Naive B cell (primary cell): ENCODE results near the gene SH3BP1. TPM values are rescaled to one million over a fixed set of nuclear protein-coding genes. Genes with fewer than 3 reads are reported as not detected.
"Not testable (repeated sequence)": the region's sequence is repeated elsewhere in the genome, so short reads cannot be mapped to it uniquely, and the experiment has no call there.

Source experiments
- ATAC-seq, 2 donors: fragments of 150-1000 bp; cut with Tn5 transposase; 2 replicates each; pipeline ENCODE4 v1.10.0; 2021; ENCODE audit warnings: low read depth in 2 of 2, mild to moderate bottlenecking in 2 of 2, moderate library complexity in 2 of 2
- DNase-seq: peaks from one replicate; pipeline ENCODE4 v3.0.0; 2022
- H3K27ac Mint-ChIP-seq, 6 donors: one replicate each; pipeline ENCODE4 v1.8.0; 2020 to 2022; ENCODE audit warnings: mild to moderate bottlenecking in 6 of 6, mixed read lengths in 6 of 6, moderate library complexity in 5 of 6, inconsistent platforms in 2 of 6
- H3K27me3 Mint-ChIP-seq, 3 donors: one replicate each; pipeline ENCODE4 v1.8.0; 2021 to 2022; ENCODE audit warnings: mixed read lengths in 3 of 3, mild to moderate bottlenecking in 1 of 3
- H3K36me3 Mint-ChIP-seq, 2 donors: one replicate each; pipeline ENCODE4 v1.8.0; 2020 to 2022; ENCODE audit warnings: mixed read lengths in 2 of 2, inconsistent platforms in 1 of 2, mild to moderate bottlenecking in 1 of 2
- H3K4me1 Mint-ChIP-seq, 3 donors: one replicate each; pipeline ENCODE4 v1.8.0; 2020 to 2022; ENCODE audit warnings: mixed read lengths in 3 of 3, inconsistent platforms in 1 of 3, mild to moderate bottlenecking in 1 of 3, moderate library complexity in 1 of 3
- H3K4me3 Mint-ChIP-seq, 8 donors: one replicate each; pipeline ENCODE4 v1.8.0; 2020 to 2022; ENCODE audit warnings: mild to moderate bottlenecking in 8 of 8, mixed read lengths in 8 of 8, moderate library complexity in 8 of 8, inconsistent platforms in 2 of 8
- H3K9me3 Mint-ChIP-seq, 7 donors: one replicate each; pipeline ENCODE4 v1.8.0; 2020 to 2022; ENCODE audit warnings: mixed read lengths in 7 of 7, mild to moderate bottlenecking in 5 of 7, inconsistent platforms in 2 of 7, moderate library complexity in 1 of 7
- polyA plus RNA-seq, 6 donors: library from polyadenylated mRNA; unstranded; fragments of 300-500 nt; fragmentation: Illumina TruSeq; gene quantifications; one replicate each; pipeline ENCODE4 v1.2.3, GENCODE V29; 2021; ENCODE audit warnings: low read depth in 6 of 6

The SH3BP1 gene
- polyA plus RNA-seq, 6 donors from 2014 or later: 2.7 to 8.0 (median 3.2) TPM

DNA sequence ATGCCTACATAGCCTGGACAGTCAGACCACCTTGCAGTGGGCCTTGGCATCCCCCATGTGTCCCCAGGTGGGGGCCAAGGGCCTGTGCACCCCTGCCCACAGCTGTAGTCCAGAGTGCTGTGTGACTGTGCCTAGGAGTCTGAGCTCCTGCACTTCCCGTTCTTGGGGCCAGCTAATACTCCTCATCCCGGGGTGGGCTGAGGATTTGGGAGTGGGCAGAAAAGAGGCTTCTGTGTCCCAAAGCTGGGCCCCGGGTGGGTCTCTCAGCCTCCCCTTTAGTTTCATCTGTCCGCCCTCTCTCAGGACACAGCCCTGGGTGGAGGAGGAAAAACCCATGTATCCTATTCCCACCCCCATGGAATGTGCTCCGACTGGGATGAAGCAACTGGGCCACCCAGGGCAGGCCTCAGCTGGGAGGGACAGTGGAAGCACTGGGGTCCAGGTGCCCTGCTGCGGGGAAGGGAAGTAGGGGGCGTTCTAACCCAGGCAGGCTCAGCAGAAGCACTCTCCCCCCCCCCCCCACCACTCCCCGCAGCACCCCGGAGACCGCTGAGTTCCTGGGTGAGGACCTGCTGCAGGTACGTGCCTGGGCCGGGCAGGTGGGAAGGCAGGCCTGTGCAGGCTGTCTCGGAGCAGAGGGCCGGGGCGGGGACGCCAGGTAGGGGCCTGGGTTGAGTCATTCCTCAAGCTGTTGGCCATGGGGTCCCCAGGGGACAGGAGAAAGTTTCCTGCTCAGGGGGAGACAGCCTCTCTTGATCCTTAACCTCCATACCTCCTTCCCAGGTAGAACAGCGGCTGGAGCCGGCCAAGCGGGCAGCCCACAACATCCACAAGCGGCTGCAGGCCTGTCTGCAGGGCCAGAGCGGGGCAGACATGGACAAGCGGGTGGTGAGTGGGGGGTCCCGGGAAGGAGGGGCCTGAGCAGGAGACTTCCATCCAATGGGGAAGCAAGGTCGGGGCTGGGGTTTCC is 1.4 kb downstream of the SH3BP1 start:
- Mint-ChIP-seq H3K4me3 (peak overlapping the region; percentile 91 to 99 (median 94)), H3K4me1 (peaks cover 34 to 56% (median 55%) of the 10 kb centered on the region in 3 donors), H3K9me3 (no peaks in the 10 kb centered on the region), H3K36me3 (no peaks in the 10 kb centered on the region), H3K27ac (peak overlapping the region; percentile 37 to 98 (median 80)), H3K27me3 (no peaks in the 10 kb centered on the region)
- ATAC-seq (no peak), DNase-seq (no peak)

DNA sequence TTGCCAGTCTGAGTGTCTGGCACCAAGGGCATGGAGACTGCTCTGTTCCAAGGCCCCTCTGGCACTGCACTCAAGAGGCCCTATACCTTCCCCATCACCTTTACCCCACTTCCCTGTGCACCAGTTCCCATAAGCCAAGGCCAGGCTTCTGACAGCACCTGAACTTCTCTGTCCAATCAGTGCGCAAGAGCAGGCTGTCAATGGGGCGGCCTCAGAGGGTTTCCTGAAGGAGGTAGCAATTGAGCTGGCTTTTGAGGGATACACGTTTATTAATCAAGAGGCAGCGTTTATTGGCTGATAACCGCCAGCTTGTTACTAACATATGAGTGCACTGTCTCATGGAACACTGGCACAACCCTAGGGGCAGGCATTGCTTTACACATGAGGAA is 2.1 kb downstream of the SH3BP1 start:
- Mint-ChIP-seq H3K4me3 (peak overlapping the region in 5 of 8 donors; percentile 37 to 92 (median 81)), H3K27ac (peak overlapping the region in 3 of 6 donors; percentile 44 to 67 (median 47)), H3K9me3 (no peaks in the 10 kb centered on the region), H3K4me1 (peaks cover 34 to 50% (median 49%) of the 10 kb centered on the region in 3 donors), H3K36me3 (no peaks in the 10 kb centered on the region), H3K27me3 (no peaks in the 10 kb centered on the region)
- no peak for ATAC-seq
- no peak for DNase-seq

DNA sequence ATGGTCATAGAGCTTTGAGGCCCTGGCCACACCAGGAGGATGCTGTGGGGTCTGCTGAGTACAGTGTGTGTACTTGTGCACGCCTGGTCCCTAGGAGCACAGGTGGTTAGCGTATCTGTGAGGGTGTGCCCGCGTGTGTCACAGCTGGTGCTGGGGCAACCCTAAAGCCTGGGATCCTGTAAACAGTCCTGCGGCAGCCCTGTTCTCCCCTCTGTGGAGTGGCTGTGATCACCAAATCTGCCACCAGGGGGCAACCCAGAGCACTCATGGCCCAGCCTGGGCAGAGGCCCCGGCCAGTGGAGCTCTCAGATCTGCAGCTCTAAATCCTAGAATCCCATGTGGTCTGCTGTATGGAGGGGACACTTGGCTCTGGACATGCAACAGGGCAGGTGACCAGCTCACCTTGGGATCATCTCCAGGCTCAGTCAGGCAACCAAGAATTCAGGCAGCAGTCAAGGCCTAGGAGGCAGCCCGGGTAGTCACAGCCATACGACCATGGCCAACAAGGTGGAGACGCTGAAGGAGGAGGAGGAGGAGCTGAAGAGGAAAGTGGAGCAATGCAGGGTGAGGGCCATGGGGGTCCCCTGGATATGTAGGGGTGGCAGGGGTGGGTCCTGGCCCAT is 3.9 kb downstream of the SH3BP1 start:
- H3K27me3 Mint-ChIP-seq: no peaks in the 10 kb centered on the region
- ATAC-seq: peak; percentile 72 to 76
- peak; percentile 77 for DNase-seq

DNA sequence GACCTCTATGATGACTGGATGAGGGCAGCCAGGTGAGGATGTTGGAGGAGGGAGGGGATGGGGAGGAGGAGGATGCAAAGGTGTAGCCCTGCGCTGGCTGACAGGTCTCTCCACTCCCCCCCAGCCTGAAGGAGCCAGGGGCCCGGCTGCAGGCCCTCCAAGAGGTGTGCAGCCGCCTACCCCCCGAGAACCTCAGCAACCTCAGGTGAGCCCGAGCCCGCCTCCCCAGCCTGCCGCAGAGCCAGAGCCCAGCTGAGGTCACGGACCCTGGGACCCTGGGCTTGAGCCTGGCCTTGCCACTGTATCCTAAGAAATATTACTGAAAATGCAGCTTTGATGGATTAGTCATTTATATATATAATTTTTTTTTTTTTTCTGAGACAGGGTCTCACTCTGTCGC is 7.8 kb downstream of the SH3BP1 start:
- no peak for DNase-seq
- ATAC-seq: no peak
- Mint-ChIP-seq H3K4me1 (peaks cover 14 to 17% (median 16%) of the 10 kb centered on the region in 3 donors), H3K27me3 (no peaks in the 10 kb centered on the region), H3K36me3 (no peaks in the 10 kb centered on the region), H3K27ac (no peak overlapping the region), H3K9me3 (no peaks in the 10 kb centered on the region), H3K4me3 (no peak overlapping the region)

More for the DNA sequence above, 3.9 kb downstream of the SH3BP1 start:
- Mint-ChIP-seq H3K36me3 (no peaks in the 10 kb centered on the region), H3K4me3 (peak overlapping the region in 3 of 8 donors; percentile 13 to 80 (median 30)), H3K27ac (peak overlapping the region in 4 of 6 donors; percentile 1 to 39 (median 26)), H3K9me3 (no peaks in the 10 kb centered on the region), H3K4me1 (peaks cover 25 to 32% (median 31%) of the 10 kb centered on the region in 3 donors)

DNA sequence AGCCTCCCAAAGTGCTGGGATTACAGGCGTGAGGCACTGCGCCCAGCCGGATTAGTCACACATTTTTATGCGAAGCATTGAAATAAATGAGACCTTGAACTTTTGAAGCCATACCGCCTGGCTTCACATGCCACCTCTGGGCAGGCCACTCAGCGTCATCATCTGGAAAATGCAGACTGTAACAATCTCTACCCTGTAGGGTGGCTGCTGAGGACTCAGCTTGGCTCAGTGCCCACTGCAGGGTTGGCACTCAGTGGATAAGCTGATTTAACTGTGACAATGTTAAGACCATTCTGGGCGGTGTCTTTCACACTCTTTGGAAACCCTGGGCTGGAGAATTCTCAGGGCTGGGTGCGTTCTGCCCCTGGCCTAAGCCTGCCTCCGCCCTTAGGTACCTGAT is 8.5 kb downstream of the SH3BP1 start:
- DNase-seq (no peak), ATAC-seq (no peak)
- Mint-ChIP-seq H3K4me3 (no peak overlapping the region), H3K27ac (no peak overlapping the region), H3K36me3 (no peaks in the 10 kb centered on the region), H3K4me1 (peaks cover 10 to 11% (median 10%) of the 10 kb centered on the region in 3 donors), H3K27me3 (no peaks in the 10 kb centered on the region), H3K9me3 (no peaks in the 10 kb centered on the region)

DNA sequence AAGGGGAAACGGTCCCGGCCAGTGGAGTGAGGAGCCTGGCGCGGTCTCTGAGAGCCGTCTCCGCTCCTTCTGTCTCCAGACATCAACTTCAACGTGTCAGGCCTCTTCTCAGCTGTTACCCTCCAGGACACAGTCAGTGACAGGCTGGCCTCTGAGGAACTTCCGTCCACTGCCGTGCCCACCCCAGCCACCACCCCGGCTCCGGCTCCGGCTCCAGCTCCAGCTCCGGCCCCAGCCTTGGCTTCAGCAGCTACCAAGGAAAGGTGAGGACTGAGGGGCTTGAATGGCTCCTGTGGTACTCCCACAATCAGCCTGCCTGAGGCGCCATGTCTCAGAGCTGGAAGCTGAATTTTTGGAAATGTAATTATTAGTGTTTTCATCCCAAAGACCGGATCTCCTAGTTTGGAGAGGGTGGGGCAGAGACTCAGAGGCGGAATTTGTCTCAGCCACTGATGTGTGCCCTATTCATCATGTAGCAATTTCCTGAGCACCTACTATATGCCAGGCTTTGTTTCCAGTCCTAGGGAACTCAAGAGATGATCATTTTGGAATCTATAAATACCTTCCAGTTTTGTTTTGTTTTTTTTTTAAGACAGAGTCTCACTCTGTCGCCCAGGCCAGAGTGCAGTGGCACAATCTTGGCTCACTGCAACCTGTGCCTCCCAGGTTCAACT is 11.1 kb downstream of the SH3BP1 start:
- DNase-seq (no peak), ATAC-seq (no peak)
- Mint-ChIP-seq H3K27me3 (no peaks in the 10 kb centered on the region), H3K9me3 (no peaks in the 10 kb centered on the region), H3K27ac (no peak overlapping the region), H3K4me3 (no peak overlapping the region), H3K36me3 (no peaks in the 10 kb centered on the region), H3K4me1 (no peaks in the 10 kb centered on the region)

DNA sequence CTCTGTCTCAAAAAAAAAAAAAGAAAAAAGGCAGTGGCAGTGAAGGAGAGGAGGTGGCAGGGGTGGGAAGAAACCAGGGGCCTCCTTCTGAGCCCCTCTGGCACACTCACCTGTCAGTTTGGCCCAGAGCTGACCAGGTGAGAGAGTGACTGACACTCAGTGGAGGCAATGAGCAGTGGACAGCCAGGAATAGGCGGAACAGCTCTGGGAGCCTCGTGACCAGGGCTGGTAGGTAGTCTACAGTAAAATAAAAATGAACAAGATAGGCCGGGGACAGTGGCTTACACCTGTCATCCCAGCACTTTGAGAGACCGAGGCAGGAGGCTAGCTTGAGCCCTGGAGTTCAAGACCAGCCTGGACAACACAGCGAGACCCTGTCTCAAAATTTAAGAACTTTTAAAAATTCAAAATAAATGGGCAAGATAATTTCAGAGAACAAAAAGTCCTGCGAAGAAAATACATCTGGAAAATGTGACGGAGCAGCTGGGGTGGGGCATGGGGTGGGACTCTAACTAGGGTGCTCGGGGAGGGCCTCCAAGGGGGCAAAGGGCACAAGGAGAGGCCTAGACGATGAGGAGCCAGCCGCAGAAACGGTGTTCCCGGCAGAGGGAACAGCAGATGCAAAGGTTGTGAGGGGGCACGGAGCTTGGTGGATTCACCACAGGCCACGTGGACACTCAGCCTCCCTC is 15.2 kb downstream of the SH3BP1 start:
- Mint-ChIP-seq H3K4me1 (peaks cover 13 to 22% (median 15%) of the 10 kb centered on the region in 3 donors), H3K27me3 (no peaks in the 10 kb centered on the region), H3K36me3 (no peaks in the 10 kb centered on the region), H3K9me3 (no peaks in the 10 kb centered on the region), H3K4me3 (peak overlapping the region in 1 of 8 donors; percentile 2), H3K27ac (peak overlapping the region in 3 of 6 donors; percentile 47 to 66 (median 62))
- ATAC-seq (no peak), DNase-seq (no peak)

DNA sequence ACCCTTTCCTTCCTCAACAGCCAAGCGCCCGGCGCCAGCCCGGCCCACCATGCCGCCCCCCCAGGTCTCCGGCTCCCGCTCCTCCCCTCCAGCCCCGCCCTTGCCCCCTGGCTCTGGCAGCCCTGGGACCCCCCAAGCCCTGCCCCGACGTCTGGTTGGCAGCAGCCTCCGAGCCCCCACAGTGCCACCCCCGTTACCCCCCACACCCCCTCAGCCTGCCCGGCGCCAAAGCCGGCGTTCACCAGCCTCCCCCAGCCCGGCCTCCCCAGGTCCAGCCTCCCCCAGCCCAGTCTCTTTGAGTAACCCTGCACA is 15.7 kb downstream of the SH3BP1 start:
- Mint-ChIP-seq H3K36me3 (no peaks in the 10 kb centered on the region), H3K27me3 (no peaks in the 10 kb centered on the region), H3K27ac (no peak overlapping the region), H3K9me3 (no peaks in the 10 kb centered on the region), H3K4me1 (peaks cover 18 to 27% (median 20%) of the 10 kb centered on the region in 3 donors), H3K4me3 (no peak overlapping the region)
- ATAC-seq (no peak), DNase-seq (no peak)

DNA sequence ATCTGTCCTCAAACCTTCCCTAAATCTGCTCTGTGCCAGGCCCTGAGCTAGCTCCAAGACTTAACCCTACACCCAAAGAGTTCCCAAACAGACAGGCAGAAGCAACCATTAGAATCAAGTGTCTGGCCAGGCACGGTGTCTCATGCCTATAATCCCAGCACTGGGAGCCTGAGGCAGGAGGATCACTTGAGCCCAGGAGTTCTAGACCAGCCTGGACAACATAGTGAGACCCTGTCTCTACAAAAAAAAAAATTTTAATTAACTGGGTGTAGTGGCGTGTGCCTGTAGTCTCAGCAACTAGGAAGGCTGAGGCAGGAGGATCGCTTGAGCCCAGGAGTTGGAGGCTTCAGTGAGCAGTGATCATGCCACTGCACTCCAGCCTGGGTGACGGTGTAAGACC is 17.1 kb downstream of the SH3BP1 start:
- Mint-ChIP-seq H3K27ac (peak overlapping the region in 3 of 6 donors; percentile 3 to 79 (median 71)), H3K4me3 (peak overlapping the region in 1 of 8 donors; percentile 55), H3K4me1 (peaks cover 32 to 40% (median 34%) of the 10 kb centered on the region in 3 donors)
- H3K9me3 Mint-ChIP-seq, DNase-seq, H3K36me3 Mint-ChIP-seq, ATAC-seq, H3K27me3 Mint-ChIP-seq: not testable (repeated sequence)

DNA sequence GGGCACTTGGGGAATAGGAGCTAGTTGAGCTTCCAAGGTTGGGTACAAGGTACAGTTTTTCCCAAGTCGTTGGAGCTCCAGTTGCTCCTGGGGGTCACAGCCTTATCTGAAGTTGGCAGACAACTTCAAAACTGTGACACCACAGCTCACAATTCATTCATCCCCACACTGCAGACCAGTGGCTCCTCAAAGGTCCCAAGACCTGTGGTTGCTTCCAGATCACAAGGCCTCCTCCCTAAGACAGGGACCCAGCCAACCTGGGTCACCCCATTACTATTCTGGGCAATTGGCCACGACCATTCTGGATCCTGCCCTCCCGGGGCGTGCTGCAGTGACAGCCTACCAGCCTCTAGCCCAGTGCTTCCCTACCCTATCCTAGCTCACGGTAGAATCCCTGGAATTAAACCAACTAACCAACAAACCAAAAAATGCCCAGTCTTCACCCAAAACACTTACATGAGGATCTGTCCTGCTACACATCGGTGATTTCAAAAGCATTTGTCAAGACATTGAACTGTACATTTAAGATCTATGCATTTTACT is 18.2 kb downstream of the SH3BP1 start:
- Mint-ChIP-seq H3K4me3 (peak overlapping the region; percentile 86 to 98 (median 94)), H3K27me3 (no peaks in the 10 kb centered on the region), H3K36me3 (no peaks in the 10 kb centered on the region), H3K27ac (peak overlapping the region; percentile 70 to 98 (median 94)), H3K9me3 (no peaks in the 10 kb centered on the region), H3K4me1 (peaks cover 39 to 50% (median 44%) of the 10 kb centered on the region in 3 donors)
- DNase-seq (no peak), ATAC-seq (no peak)

DNA sequence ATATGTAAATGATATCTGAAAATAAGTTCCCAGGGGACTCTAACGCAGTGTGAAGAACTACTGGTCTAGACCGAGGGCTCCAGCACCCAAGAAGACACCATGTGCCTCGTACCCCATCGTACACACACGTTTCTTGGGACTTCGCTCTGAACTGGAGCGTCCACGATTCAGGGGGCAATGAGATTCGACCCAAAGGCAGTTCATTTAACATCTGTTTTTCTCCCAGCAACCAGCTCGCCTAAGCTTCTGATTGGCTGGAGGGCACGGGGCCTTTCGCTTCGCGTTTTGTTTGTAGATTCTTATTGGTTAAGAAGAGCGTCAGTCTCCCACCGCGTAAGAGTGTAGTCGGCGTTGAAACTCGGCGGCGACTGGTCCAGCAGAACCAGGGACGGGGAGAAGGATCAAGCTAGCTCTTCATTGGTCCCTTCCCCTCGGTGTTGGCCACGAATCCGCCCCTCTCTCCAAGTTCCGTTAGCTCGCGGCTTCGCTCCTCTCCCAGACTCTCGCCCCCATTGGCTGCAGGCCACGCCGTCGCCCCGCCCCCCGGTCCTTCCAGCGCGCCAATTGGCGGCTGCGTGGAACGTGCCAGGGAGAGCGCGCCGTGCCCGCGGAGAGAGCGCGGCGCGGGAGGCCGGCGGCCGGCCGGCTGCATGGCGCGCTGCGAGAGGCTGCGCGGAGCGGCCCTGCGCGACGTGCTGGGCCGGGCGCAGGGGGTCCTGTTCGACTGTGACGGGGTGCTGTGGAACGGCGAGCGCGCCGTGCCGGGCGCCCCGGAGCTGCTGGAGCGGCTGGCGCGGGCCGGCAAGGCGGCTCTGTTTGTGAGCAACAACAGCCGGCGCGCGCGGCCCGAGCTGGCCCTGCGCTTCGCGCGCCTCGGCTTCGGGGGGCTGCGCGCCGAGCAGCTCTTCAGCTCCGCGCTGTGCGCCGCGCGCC is 18.9 kb downstream of the SH3BP1 start, which contains the start of gene PDXP:
TSS of gene PDXP (plus strand) at position 591 of the 933 bp plus-strand sequence. CDS start at position 651, 60 bp downstream.
- Mint-ChIP-seq H3K36me3 (no peaks in the 10 kb centered on the region), H3K4me3 (peak within 1 kb of the TSS; percentile 86 to 98 (median 94)), H3K4me1 (peaks cover 39 to 52% (median 45%) of the 10 kb centered on the region in 3 donors), H3K27ac (peak within 1 kb of the TSS; percentile 70 to 98 (median 94)), H3K9me3 (no peaks in the 10 kb centered on the region), H3K27me3 (no peaks in the 10 kb centered on the region)
- DNase-seq (peak; percentile 98), ATAC-seq (peak; percentile 88 to 89)
